GM12801 (cell line): Measurements from ENCODE around the gene TIAL1.

Experiments used
- CTCF ChIP-seq: IDR thresholded peaks from one replicate; pipeline ENCODE4 v1.5.1; 2011; ENCODE audit warnings: control low read depth; ENCODE audit not compliant: insufficient read length; ENCODE audit errors: extremely low read depth

The TIAL1 gene

DNA sequence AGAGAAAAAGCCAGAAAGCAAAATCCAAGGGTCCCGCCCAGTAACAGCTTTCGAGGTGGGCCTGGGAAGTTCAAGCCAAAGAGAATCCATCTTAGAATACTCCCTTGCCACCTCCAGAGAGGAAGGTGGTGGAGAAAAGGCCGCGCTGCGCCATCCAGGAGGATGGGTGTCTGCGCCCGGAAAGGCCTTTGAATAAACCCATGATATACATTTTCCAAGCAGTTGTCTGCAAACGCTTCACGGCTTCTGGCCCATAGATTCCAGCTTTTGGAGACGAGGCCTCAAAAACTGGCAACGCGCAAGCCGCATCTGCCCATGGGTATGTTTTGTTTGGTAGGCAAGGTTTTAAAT is 72.1 kb downstream of the TIAL1 start:
- TF ChIP-seq CTCF = no peak

GRCh38 chr10:119523895-119524719 is 72.7 kb downstream of the TIAL1 start:
- TF ChIP-seq CTCF = no peak
